GM23338 (cell line): Measurements from ENCODE around the gene CBX6.

Experiments used
- CREB1 ChIP-seq: fragments of 250-450 bp; sonication (Bioruptor Pico); IDR thresholded peaks from 2 replicates; pipeline ENCODE4 v1.5.0; 2020; ENCODE audit warnings: low read depth, mild to moderate bottlenecking, moderate library complexity
- CTCF ChIP-seq, 2 experiments: fragments of 200-600 bp in 1 of 2; sonication (generic) in 1 of 2; conservative IDR thresholded peaks; 2 replicates each; pipeline versions ENCODE4 v1.5.1 to v1.6.1; 2016 to 2017; ENCODE audit warnings: antibody characterized with exemption in 2 of 2, low read depth in 2 of 2, mild to moderate bottlenecking in 2 of 2, moderate library complexity in 1 of 2
- ETS1 ChIP-seq: IDR thresholded peaks from 2 replicates; pipeline ENCODE4 v1.6.1; 2016; ENCODE audit warnings: antibody characterized with exemption
- EZH2 ChIP-seq: fragments of 200-600 bp; sonication (generic); IDR thresholded peaks from one replicate; pipeline ENCODE4 v1.8.0; 2017; ENCODE audit warnings: antibody characterized with exemption, mild to moderate bottlenecking, low read depth; ENCODE audit not compliant: unreplicated experiment
- JUNB ChIP-seq: IDR thresholded peaks from one replicate; pipeline ENCODE4 v1.6.1; 2016; ENCODE audit warnings: antibody characterized with exemption; ENCODE audit not compliant: unreplicated experiment
- POLR2AphosphoS5 ChIP-seq: IDR thresholded peaks from 2 replicates; pipeline ENCODE4 v1.6.1; 2016; ENCODE audit warnings: antibody characterized with exemption, low read depth
- REST ChIP-seq: IDR thresholded peaks from one replicate; pipeline ENCODE4 v1.6.1; 2018; ENCODE audit warnings: antibody characterized with exemption; ENCODE audit not compliant: unreplicated experiment
- STAT1 ChIP-seq: IDR thresholded peaks from one replicate; pipeline ENCODE4 v1.6.1; 2016; ENCODE audit warnings: antibody characterized with exemption; ENCODE audit not compliant: unreplicated experiment
- ZNF331 ChIP-seq: fragments of 250-450 bp; sonication (Bioruptor Pico); IDR thresholded peaks from 2 replicates; pipeline ENCODE4 v1.5.0; 2020; ENCODE audit warnings: low read depth, mild to moderate bottlenecking, moderate library complexity

GRCh38 chr22:38828191-38828590 lies 43.8 kb downstream of the CBX6 start:
- TF ChIP-seq CTCF (conservative IDR thresholded peaks at IDR 0.05; ENCODE audit: low read depth in 2 of 2) (no peak), REST (no peak), STAT1 (no peak), EZH2 (no peak), ZNF331 (CRISPR knock-in tag) (no peak), POLR2AphosphoS5 (no peak), CREB1 (CRISPR knock-in tag) (no peak), ETS1 (no peak), JUNB (no peak)
